CD14-positive monocyte (primary cell): ENCODE data around the gene EID2. TPM values are rescaled to one million over a fixed set of nuclear protein-coding genes. Genes with fewer than 3 reads are reported as not detected.

Source experiments
- DNase-seq, 3 donors: peaks; one replicate each; pipeline ENCODE4 v3.0.0-alpha.2; 2011 to 2022
- H2AFZ ChIP-seq: 2 replicates; pipeline ENCODE4 v1.6.0; 2012; ENCODE audit warnings: mild to moderate bottlenecking, low read depth, low read length, inconsistent platforms; ENCODE audit not compliant: insufficient read depth, poor library complexity, severe bottlenecking
- H3K27ac ChIP-seq, 2 donors: 1 replicate in 1 of 2; 2 replicates in 1 of 2; pipeline ENCODE4 v1.5.1; 2012 to 2013; ENCODE audit warnings: low read length in 2 of 2, control low read depth in 1 of 2, inconsistent platforms in 1 of 2, low read depth in 1 of 2, mild to moderate bottlenecking in 1 of 2
- H3K27me3 ChIP-seq, 2 donors: one replicate each; pipeline versions ENCODE4 v1.6.0 to v1.6.1; 2011 to 2013; ENCODE audit warnings: low read length in 2 of 2; ENCODE audit not compliant: control insufficient read depth in 2 of 2, insufficient read depth in 2 of 2
- H3K36me3 ChIP-seq, 2 donors: replicated peaks in 1 of 2; 1 replicate in 1 of 2; 2 replicates in 1 of 2; pipeline versions ENCODE4 v1.5.1 to v1.6.1; 2012 to 2013; ENCODE audit warnings: low read length in 2 of 2, control low read depth in 1 of 2, inconsistent platforms in 1 of 2, mild to moderate bottlenecking in 1 of 2; ENCODE audit not compliant: insufficient read depth in 2 of 2, control insufficient read depth in 1 of 2
- H3K4me1 ChIP-seq, 2 donors: 1 replicate in 1 of 2; 2 replicates in 1 of 2; pipeline versions ENCODE4 v1.5.1 to v1.6.1; 2012 to 2013; ENCODE audit warnings: low read length in 2 of 2, control low read depth in 1 of 2, inconsistent platforms in 1 of 2, mild to moderate bottlenecking in 1 of 2, moderate library complexity in 1 of 2; ENCODE audit not compliant: insufficient read depth in 2 of 2, control insufficient read depth in 1 of 2
- H3K4me2 ChIP-seq: replicated peaks from 2 replicates; pipeline ENCODE3; 2012; ENCODE audit warnings: low read length, moderate library complexity, mild to moderate bottlenecking; ENCODE audit not compliant: poor library complexity, severe bottlenecking; ENCODE audit errors: extremely low read depth
- H3K4me3 ChIP-seq, 3 experiments: fragments of 200-600 bp in 1 of 3; sonication (generic) in 1 of 3; replicated peaks in 1 of 3; 1 replicate in 2 of 3; 2 replicates in 1 of 3; pipeline ENCODE4 v1.5.1; 2011 to 2013; ENCODE audit warnings: low read length in 3 of 3, mild to moderate bottlenecking in 3 of 3, control low read depth in 2 of 3, low read depth in 2 of 3, inconsistent platforms in 1 of 3, moderate library complexity in 1 of 3
- H3K79me2 ChIP-seq: 2 replicates; pipeline ENCODE4 v1.6.0; 2012; ENCODE audit warnings: mild to moderate bottlenecking, control low read depth, inconsistent platforms, low read length, moderate library complexity; ENCODE audit not compliant: insufficient read depth
- H3K9ac ChIP-seq: 2 replicates; pipeline ENCODE4 v1.6.0; 2017; ENCODE audit warnings: low read length, mild to moderate bottlenecking; ENCODE audit not compliant: insufficient read depth, poor library complexity, severe bottlenecking
- H3K9me3 ChIP-seq, 2 donors: replicated peaks in 1 of 2; 1 replicate in 1 of 2; 2 replicates in 1 of 2; pipeline versions ENCODE4 v1.5.1 to v1.6.1; 2012 to 2013; ENCODE audit warnings: low read length in 2 of 2, control low read depth in 1 of 2; ENCODE audit not compliant: control insufficient read depth in 1 of 2, insufficient read depth in 1 of 2
- H4K20me1 ChIP-seq: 2 replicates; pipeline ENCODE4 v1.6.0; 2012; ENCODE audit warnings: mild to moderate bottlenecking, low read length, control low read depth, moderate library complexity; ENCODE audit not compliant: insufficient read depth
- H3K27ac Mint-ChIP-seq, 7 donors: one replicate each; pipeline ENCODE4 v1.8.0; 2020; ENCODE audit warnings: mild to moderate bottlenecking in 7 of 7, mixed read lengths in 7 of 7, moderate library complexity in 6 of 7, inconsistent platforms in 2 of 7
- H3K27me3 Mint-ChIP-seq, 3 donors: one replicate each; pipeline ENCODE4 v1.8.0; 2021 to 2022; ENCODE audit warnings: low read depth in 3 of 3, mild to moderate bottlenecking in 3 of 3, mixed read lengths in 3 of 3, moderate library complexity in 3 of 3, inconsistent platforms in 1 of 3
- H3K36me3 Mint-ChIP-seq, 2 donors: one replicate each; pipeline ENCODE4 v1.8.0; 2020; ENCODE audit warnings: mixed read lengths in 2 of 2, inconsistent platforms in 1 of 2, mild to moderate bottlenecking in 1 of 2
- H3K4me1 Mint-ChIP-seq: one replicate; pipeline ENCODE4 v1.8.0; 2020; ENCODE audit warnings: mild to moderate bottlenecking, mixed read lengths
- H3K4me3 Mint-ChIP-seq, 2 donors: one replicate each; pipeline ENCODE4 v1.8.0; 2020; ENCODE audit warnings: mild to moderate bottlenecking in 2 of 2, mixed read lengths in 2 of 2, moderate library complexity in 1 of 2
- H3K9me3 Mint-ChIP-seq, 7 donors: one replicate each; pipeline ENCODE4 v1.8.0; 2020 to 2022; ENCODE audit warnings: mixed read lengths in 7 of 7, mild to moderate bottlenecking in 6 of 7, moderate library complexity in 6 of 7, inconsistent platforms in 2 of 7
- CTCF ChIP-seq: fragments of 200-600 bp; IDR thresholded peaks from one replicate; pipeline ENCODE4 v1.8.0; 2022; ENCODE audit warnings: antibody characterized with exemption, mild to moderate bottlenecking
- WGBS: methylation state at CpG from one replicate; pipeline ENCODE4 v1.1.5; 2013; ENCODE audit warnings: missing lambda C conversion rate; ENCODE audit not compliant: insufficient coverage; 5-methylcytosine and 5-hydroxymethylcytosine counted together
- intact Hi-C, 2 donors: fragments of 100-400 bp; cut with micrococcal nuclease; formaldehyde crosslinking; loops; one replicate each; pipeline versions ENCODE4 v1.15.0 to v1.15.1; 2023
- polyA plus RNA-seq, 3 donors: library from polyadenylated mRNA; depleted of rRNA in 1 of 3; unstranded in 2 of 3; stranded (reverse) in 1 of 3; fragments of 300-500 nt in 2 of 3; fragments of >200 nt in 1 of 3; fragmentation: Illumina TruSeq in 2 of 3; gene quantifications; 1 replicate in 2 of 3; 2 replicates in 1 of 3; pipeline ENCODE4 v1.2.3, GENCODE V29; 2012 to 2021

EID2 gene
- polyA plus RNA-seq, 3 donors: 5.8 to 20.4 (median 12.5) TPM

DNA sequence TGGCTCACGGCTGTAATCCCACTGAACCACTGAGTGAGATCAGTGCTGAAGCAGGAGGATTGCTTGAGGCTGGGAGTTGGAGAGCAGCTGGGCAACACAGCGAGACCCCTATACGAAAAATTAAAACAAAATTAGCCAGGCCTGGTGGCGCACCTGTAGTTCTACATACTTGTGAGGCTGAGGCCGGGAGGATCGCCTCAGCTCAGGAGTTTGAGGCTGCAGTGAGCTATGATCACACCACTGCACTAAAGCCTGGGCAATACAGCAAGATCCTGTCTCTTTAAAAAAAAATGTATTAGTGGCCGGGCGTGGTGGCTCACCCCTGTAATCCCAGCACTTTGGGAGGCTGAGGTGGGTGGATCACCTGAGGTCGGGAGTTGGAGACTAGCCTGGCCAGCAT is 31.3 kb downstream of the EID2 start:
- peaks cover 8% of the 10 kb centered on the region for H3K4me1 Mint-ChIP-seq
- H3K9me3 ChIP-seq: peaks cover under 1 to 5% of the 10 kb centered on the region in 2 donors
- no peak for TF ChIP-seq CTCF
- DNase-seq: no peak
- H3K9ac ChIP-seq: no peak overlapping the region
- no peaks in the 10 kb centered on the region for H3K79me2 ChIP-seq
- peaks cover 0 to 5% of the 10 kb centered on the region in 2 donors for H3K36me3 Mint-ChIP-seq
- intact Hi-C loops: no loop called here
- H3K4me3 Mint-ChIP-seq: peak overlapping the region in 1 of 2 donors; percentile 54
- no peak overlapping the region for H3K27ac ChIP-seq
- H3K36me3 ChIP-seq: no peaks in the 10 kb centered on the region
- no peak overlapping the region for H3K27ac Mint-ChIP-seq
- 96% methylated on average over 6 of the region's 9 CpGs for WGBS
- no peak overlapping the region for H2AFZ ChIP-seq
- H3K4me3 ChIP-seq: no peak overlapping the region
- peaks cover 7 to 10% of the 10 kb centered on the region in 2 donors for H3K4me1 ChIP-seq
- H3K27me3 ChIP-seq: peaks cover 18 to 60% of the 10 kb centered on the region in 2 donors
- H3K9me3 Mint-ChIP-seq: peaks cover 0 to 24% (median 13%) of the 10 kb centered on the region in 7 donors
- peaks cover 55 to 82% (median 70%) of the 10 kb centered on the region in 3 donors for H3K27me3 Mint-ChIP-seq
- no peak overlapping the region for H3K4me2 ChIP-seq
- H4K20me1 ChIP-seq: no peaks in the 10 kb centered on the region

DNA sequence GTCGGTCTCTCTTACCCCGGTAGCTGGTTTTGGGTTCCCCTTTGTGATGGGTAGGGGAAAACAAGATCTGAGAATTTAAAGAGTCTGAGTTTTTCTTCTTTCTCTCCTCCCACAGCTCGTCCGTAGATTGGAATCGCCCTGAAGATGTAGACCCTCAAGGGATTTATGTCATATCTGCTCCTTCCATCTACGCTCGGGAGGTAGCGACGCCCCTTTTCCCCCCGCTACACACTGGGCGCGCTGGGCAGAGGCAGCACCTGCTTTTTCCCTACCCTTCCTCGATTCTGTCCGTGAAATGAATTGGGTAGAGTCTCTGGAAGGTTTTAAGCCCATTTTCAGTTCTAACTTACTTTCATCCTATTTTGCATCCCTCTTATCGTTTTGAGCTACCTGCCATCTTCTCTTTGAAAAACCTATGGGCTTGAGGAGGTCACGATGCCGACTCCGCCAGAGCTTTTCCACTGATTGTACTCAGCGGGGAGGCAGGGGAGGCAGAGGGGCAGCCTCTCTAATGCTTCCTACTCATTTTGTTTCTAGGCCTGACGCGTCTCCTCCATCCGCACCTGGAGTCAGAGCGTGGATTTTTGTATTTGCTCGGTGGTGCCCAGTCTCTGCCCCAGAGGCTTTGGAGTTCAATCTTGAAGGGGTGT is 32.1 kb downstream of the EID2 start:
- Histone ChIP-seq H3K79me2 (no peaks in the 10 kb centered on the region), H2AFZ (peak overlapping the region; percentile 61), H3K4me3 (peak overlapping the region in 1 of 3 experiments; percentile 59), H4K20me1 (no peaks in the 10 kb centered on the region), H3K27me3 (peaks cover 17 to 53% of the 10 kb centered on the region in 2 donors), H3K27ac (no peak overlapping the region), H3K36me3 (no peaks in the 10 kb centered on the region), H3K9ac (no peak overlapping the region), H3K4me1 (peaks cover 7 to 10% of the 10 kb centered on the region in 2 donors), H3K9me3 (peaks cover 0 to under 1% of the 10 kb centered on the region in 2 donors), H3K4me2 (peak overlapping the region; percentile 41)
- Mint-ChIP-seq H3K36me3 (peaks cover 0 to 5% of the 10 kb centered on the region in 2 donors), H3K4me3 (peak overlapping the region; percentile 51 to 82), H3K4me1 (peaks cover 11% of the 10 kb centered on the region), H3K27me3 (peaks cover 53 to 82% (median 70%) of the 10 kb centered on the region in 3 donors), H3K27ac (no peak overlapping the region), H3K9me3 (peaks cover 0 to 23% (median 14%) of the 10 kb centered on the region in 7 donors)
- intact Hi-C loops: no loop called here
- TF ChIP-seq CTCF: no peak
- 69% methylated on average over 11 of the region's 24 CpGs for WGBS
- no peak for DNase-seq
